KMS-11 (cell line): ENCODE data around the gene VASP.

ENCODE experiments used
- H2AFZ ChIP-seq: fragments of 200-600 bp; sonication (generic); 2 replicates; pipeline ENCODE4 v1.6.1; 2016; ENCODE audit warnings: antibody characterized with exemption, mixed run types, low read depth
- H3K27ac ChIP-seq: fragments of 200-600 bp; sonication (generic); 2 replicates; pipeline ENCODE4 v1.6.1; 2016; ENCODE audit warnings: mild to moderate bottlenecking, mixed run types
- H3K27me3 ChIP-seq: fragments of 200-600 bp; sonication (generic); 2 replicates; pipeline ENCODE4 v1.6.1; 2017; ENCODE audit warnings: mild to moderate bottlenecking, low read depth, mixed run types, moderate library complexity; ENCODE audit not compliant: insufficient read depth
- H3K36me3 ChIP-seq: fragments of 200-600 bp; sonication (generic); 2 replicates; pipeline ENCODE4 v1.6.1; 2017; ENCODE audit warnings: mild to moderate bottlenecking, mixed run types; ENCODE audit not compliant: insufficient read depth
- H3K4me1 ChIP-seq: fragments of 200-600 bp; sonication (generic); 2 replicates; pipeline ENCODE4 v1.6.1; 2016; ENCODE audit warnings: mild to moderate bottlenecking, low read depth, mixed run types; ENCODE audit not compliant: poor library complexity, severe bottlenecking
- H3K4me2 ChIP-seq: fragments of 200-600 bp; sonication (generic); 2 replicates; pipeline ENCODE4 v1.7.0; 2016; ENCODE audit warnings: mild to moderate bottlenecking, mixed run types
- H3K4me3 ChIP-seq: fragments of 200-600 bp; sonication (generic); IDR thresholded peaks from 2 replicates; pipeline ENCODE4 v1.6.1; 2017; ENCODE audit warnings: low read depth, low read length, mixed read lengths; ENCODE audit not compliant: insufficient read depth
- H3K79me2 ChIP-seq: fragments of 200-600 bp; sonication (generic); 2 replicates; pipeline ENCODE4 v1.6.1; 2016; ENCODE audit warnings: low read depth, mixed run types; ENCODE audit not compliant: insufficient read depth
- H3K9ac ChIP-seq: fragments of 200-600 bp; sonication (generic); 2 replicates; pipeline ENCODE4 v1.6.1; 2016; ENCODE audit warnings: mild to moderate bottlenecking, mixed run types
- H4K20me1 ChIP-seq: fragments of 200-600 bp; sonication (generic); 2 replicates; pipeline ENCODE4 v1.6.1; 2016; ENCODE audit warnings: mild to moderate bottlenecking, mixed run types; ENCODE audit not compliant: insufficient read depth
- TF ChIP-seq, protein P1 (sequence below): fragments of 200-600 bp; sonication (generic); conservative IDR thresholded peaks from 2 replicates; pipeline ENCODE4 v1.6.1; 2017; ENCODE audit warnings: low read depth, mild to moderate bottlenecking, antibody characterized with exemption, low read length, moderate library complexity, mixed read lengths

The VASP gene

DNA sequence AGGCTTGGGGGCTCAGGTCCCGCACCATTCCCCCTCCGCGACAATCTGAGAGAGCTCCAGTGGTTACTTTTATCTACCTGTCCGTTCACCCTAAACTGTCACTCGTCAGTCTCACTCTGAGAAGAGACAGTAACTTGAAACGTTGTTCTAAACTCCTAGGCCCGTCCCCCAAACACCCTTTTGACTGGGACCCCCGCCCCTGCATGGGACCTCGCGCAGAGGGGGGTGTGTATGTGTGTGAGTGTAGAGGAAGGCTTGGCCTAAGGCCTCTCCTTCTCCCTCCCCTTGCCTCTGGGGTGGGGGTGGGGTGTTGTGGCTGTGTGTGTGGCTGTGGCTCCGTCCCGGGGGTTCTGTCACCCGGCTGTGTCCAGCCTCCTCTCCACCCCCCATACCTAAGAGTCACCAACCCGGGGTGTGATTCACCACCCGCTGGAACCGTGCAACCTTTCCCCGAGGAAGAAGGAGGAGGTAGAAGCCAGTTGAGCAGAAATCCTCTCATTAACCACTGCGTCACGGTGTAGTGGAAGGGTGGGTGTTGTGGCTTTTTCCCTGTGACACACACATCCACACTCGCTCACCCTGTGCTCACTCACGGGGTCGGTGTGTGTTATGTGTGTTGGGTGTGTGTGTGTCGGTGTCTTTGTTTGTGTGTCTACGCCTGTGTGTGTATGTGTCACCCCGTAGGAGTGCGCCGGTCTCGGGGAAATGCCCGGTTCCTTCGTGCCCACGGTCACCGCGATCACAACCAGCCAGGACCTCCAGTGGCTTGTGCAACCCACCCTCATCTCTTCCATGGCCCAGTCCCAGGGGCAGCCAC is 37.1 kb upstream of the VASP start:
- Histone ChIP-seq H3K36me3 (no peaks in the 10 kb centered on the region), H3K27ac (peak overlapping the region; percentile 86; the same call in 1 of the 2 replicates), H2AFZ (peak overlapping the region; percentile 62; the same call in 1 of the 2 replicates), H3K4me3 (no peak overlapping the region), H3K27me3 (peaks cover 27% of the 10 kb centered on the region; the same call in 1 of the 2 replicates), H3K4me2 (peak overlapping the region; percentile 100), H3K9ac (peak overlapping the region; percentile 71; the same call in 1 of the 2 replicates), H4K20me1 (no peaks in the 10 kb centered on the region), H3K79me2 (no peaks in the 10 kb centered on the region), H3K4me1 (peaks cover 21% of the 10 kb centered on the region)
- TF ChIP-seq, protein P1, sequence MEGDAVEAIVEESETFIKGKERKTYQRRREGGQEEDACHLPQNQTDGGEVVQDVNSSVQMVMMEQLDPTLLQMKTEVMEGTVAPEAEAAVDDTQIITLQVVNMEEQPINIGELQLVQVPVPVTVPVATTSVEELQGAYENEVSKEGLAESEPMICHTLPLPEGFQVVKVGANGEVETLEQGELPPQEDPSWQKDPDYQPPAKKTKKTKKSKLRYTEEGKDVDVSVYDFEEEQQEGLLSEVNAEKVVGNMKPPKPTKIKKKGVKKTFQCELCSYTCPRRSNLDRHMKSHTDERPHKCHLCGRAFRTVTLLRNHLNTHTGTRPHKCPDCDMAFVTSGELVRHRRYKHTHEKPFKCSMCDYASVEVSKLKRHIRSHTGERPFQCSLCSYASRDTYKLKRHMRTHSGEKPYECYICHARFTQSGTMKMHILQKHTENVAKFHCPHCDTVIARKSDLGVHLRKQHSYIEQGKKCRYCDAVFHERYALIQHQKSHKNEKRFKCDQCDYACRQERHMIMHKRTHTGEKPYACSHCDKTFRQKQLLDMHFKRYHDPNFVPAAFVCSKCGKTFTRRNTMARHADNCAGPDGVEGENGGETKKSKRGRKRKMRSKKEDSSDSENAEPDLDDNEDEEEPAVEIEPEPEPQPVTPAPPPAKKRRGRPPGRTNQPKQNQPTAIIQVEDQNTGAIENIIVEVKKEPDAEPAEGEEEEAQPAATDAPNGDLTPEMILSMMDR: no peak

- Histone ChIP-seq H3K79me2 (no peaks in the 10 kb centered on the region), H3K9ac (no peak overlapping the region), H3K27me3 (peaks cover 26% of the 10 kb centered on the region; the same call in 1 of the 2 replicates), H2AFZ (no peak overlapping the region), H3K27ac (no peak overlapping the region), H3K36me3 (no peaks in the 10 kb centered on the region), H3K4me1 (peaks cover 27% of the 10 kb centered on the region), H3K4me3 (no peak overlapping the region), H4K20me1 (no peaks in the 10 kb centered on the region), H3K4me2 (peak overlapping the region; percentile 100; the same call in 1 of the 2 replicates)
- TF ChIP-seq, protein P1: no peak
These were observed 36.6 kb upstream of the VASP start for GRCh38 chr19:45470762-45471081.

DNA sequence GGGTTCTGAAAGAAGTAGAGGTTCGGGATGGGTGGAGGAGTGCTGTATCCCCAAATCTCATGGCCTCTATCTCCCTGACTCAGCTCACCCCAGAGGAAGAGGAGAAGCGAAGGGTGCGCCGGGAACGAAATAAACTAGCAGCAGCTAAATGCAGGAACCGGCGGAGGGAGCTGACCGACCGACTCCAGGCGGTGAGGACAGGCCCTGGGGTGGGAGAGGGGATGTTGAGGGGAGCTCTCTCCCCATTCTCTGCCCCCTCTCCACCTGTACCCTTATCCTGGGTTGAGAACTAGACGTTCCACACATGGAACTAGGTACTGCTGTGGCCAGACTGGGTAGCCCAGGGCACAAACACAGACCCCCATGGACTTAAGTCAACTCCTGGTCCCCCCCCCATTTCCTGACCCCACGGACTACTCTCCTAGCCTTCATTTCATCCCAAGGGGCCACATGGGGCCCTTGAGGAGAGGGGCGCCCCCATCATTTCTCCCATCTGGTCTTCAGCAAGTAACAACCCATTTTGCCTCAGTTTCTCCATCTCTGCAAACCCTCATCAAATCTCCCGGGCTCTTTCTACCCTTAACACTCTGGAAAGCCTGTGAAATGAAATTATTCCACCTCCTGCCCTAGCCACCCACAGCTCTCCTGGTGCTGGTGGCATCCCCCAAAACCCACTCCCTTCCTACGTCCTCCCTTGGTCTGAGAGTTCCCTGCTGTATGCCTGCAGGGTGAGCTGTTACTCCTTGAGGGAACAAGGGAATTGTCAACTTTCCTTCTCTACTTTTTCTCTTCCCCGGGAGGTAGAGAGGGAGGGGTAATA is 36.0 kb upstream of the VASP start:
- H3K79me2 ChIP-seq: no peaks in the 10 kb centered on the region
- H3K9ac ChIP-seq: no peak overlapping the region
- no peak overlapping the region for H3K4me3 ChIP-seq
- no peaks in the 10 kb centered on the region for H4K20me1 ChIP-seq
- no peaks in the 10 kb centered on the region for H3K36me3 ChIP-seq
- TF ChIP-seq, protein P1: no peak
- no peak overlapping the region for H2AFZ ChIP-seq
- H3K4me2 ChIP-seq: no peak overlapping the region
- no peak overlapping the region for H3K27ac ChIP-seq
- H3K27me3 ChIP-seq: peaks cover 30% of the 10 kb centered on the region; the same call in 1 of the 2 replicates
- H3K4me1 ChIP-seq: peaks cover 27% of the 10 kb centered on the region

DNA sequence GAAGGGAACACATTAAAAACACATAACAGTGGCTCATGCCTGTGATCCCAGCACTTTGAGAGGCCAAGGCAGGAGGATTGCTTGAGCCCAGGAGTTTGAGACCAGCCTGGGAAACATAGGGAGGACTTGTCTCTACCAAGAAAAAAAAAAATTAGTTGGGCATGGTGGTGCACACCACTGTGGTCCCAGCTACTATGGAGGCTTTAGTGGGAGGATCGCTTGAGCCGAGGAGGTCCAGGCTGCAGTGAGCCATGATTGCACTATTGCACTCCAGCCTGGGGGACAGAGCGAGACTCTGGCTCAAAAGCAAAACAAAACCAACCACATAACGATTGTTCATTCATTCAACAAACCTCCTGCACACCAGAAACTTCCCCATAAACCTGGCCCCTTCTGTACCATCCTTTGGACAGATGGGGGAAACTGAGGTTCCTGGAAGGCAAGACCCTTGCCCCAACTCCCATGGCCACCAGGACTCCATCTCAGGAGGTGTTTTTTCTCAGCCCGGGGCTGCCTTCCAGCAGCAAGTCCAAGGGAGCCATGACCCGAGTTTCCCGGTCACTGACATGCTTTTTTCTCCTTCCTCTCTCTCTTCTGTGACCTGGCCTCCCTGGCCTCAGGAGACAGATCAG is 35.2 kb upstream of the VASP start:
- peaks cover 22% of the 10 kb centered on the region for H3K4me1 ChIP-seq
- no peaks in the 10 kb centered on the region for H4K20me1 ChIP-seq
- no peaks in the 10 kb centered on the region for H3K79me2 ChIP-seq
- peaks cover 32% of the 10 kb centered on the region; the same call in 1 of the 2 replicates for H3K27me3 ChIP-seq
- H3K27ac ChIP-seq: no peak overlapping the region
- H3K4me2 ChIP-seq: no peak overlapping the region
- TF ChIP-seq, protein P1: no peak
- H3K9ac ChIP-seq: no peak overlapping the region
- H3K4me3 ChIP-seq: no peak overlapping the region
- no peak overlapping the region for H2AFZ ChIP-seq
- H3K36me3 ChIP-seq: no peaks in the 10 kb centered on the region
